CD4-positive, alpha-beta memory T cell (primary cell): ENCODE data around the gene ACOX1. TPM values are rescaled to one million over a fixed set of nuclear protein-coding genes. Genes with fewer than 3 reads are reported as not detected.

ENCODE experiments used
- CTCF ChIA-PET: fragments of 350-600 bp; sonication (Branson Sonifier 250); formaldehyde crosslinking; loops from one replicate; lab custom pipeline; 2021; ENCODE audit warnings: inconsistent platforms; ENCODE audit not compliant: partially characterized antibody; lab: Charles Lee
- POLR2A ChIA-PET: fragments of 350-600 bp; sonication (Branson Sonifier 250); formaldehyde crosslinking; loops from one replicate; lab custom pipeline; 2021; ENCODE audit not compliant: partially characterized antibody; lab: Charles Lee
- DNase-seq, 5 donors: peaks; one replicate each; pipeline versions ENCODE4 v3.0.0 to v3.0.0-alpha.2; 2020 to 2022; ENCODE audit warnings: mixed read lengths in 1 of 5
- H3K27ac ChIP-seq: one replicate; pipeline ENCODE4 v1.7.0; 2013; ENCODE audit warnings: low read depth, low read length
- H3K27me3 ChIP-seq: 2 replicates; pipeline ENCODE4 v1.7.0; 2013; ENCODE audit warnings: mild to moderate bottlenecking, low read length, moderate library complexity; ENCODE audit not compliant: insufficient read depth
- H3K36me3 ChIP-seq: 2 replicates; pipeline ENCODE4 v1.7.0; 2013; ENCODE audit warnings: mild to moderate bottlenecking, low read length, moderate library complexity; ENCODE audit not compliant: insufficient read depth
- H3K4me1 ChIP-seq: 2 replicates; pipeline ENCODE4 v1.7.0; 2013; ENCODE audit warnings: mild to moderate bottlenecking, low read length, moderate library complexity; ENCODE audit not compliant: insufficient read depth
- H3K4me3 ChIP-seq, 2 donors: one replicate each; pipeline ENCODE4 v1.7.0; 2013; ENCODE audit warnings: low read length in 2 of 2, mild to moderate bottlenecking in 1 of 2
- H3K9me3 ChIP-seq, 2 donors: one replicate each; pipeline ENCODE4 v1.7.0; 2013; ENCODE audit warnings: low read length in 2 of 2, control low read depth in 1 of 2; ENCODE audit not compliant: control insufficient read depth in 1 of 2
- H3K27ac Mint-ChIP-seq, 7 donors: one replicate each; pipeline ENCODE4 v1.8.0; 2020 to 2021; ENCODE audit warnings: mixed read lengths in 7 of 7, mild to moderate bottlenecking in 6 of 7, inconsistent platforms in 3 of 7, moderate library complexity in 3 of 7
- H3K27me3 Mint-ChIP-seq, 2 donors: one replicate each; pipeline ENCODE4 v1.8.0; 2020 to 2021; ENCODE audit warnings: mixed read lengths in 2 of 2
- H3K36me3 Mint-ChIP-seq, 2 donors: one replicate each; pipeline ENCODE4 v1.8.0; 2020 to 2021; ENCODE audit warnings: mixed read lengths in 2 of 2, inconsistent platforms in 1 of 2, mild to moderate bottlenecking in 1 of 2
- H3K4me1 Mint-ChIP-seq, 4 donors: one replicate each; pipeline ENCODE4 v1.8.0; 2020 to 2021; ENCODE audit warnings: mixed read lengths in 4 of 4, mild to moderate bottlenecking in 1 of 4
- H3K4me3 Mint-ChIP-seq, 8 donors: one replicate each; pipeline ENCODE4 v1.8.0; 2020 to 2021; ENCODE audit warnings: mixed read lengths in 8 of 8, mild to moderate bottlenecking in 7 of 8, moderate library complexity in 6 of 8, inconsistent platforms in 3 of 8
- H3K9me3 Mint-ChIP-seq, 8 donors: one replicate each; pipeline ENCODE4 v1.8.0; 2020 to 2021; ENCODE audit warnings: mixed read lengths in 8 of 8, mild to moderate bottlenecking in 5 of 8, inconsistent platforms in 3 of 8, moderate library complexity in 1 of 8
- intact Hi-C: fragments of 100-400 bp; cut with micrococcal nuclease; formaldehyde crosslinking; loops from one replicate; pipeline ENCODE4 v1.15.1; 2023
- polyA plus RNA-seq, 2 donors: library from polyadenylated mRNA; unstranded; fragments of 300-500 nt; fragmentation: Illumina TruSeq; gene quantifications; one replicate each; pipeline ENCODE4 v1.2.3, GENCODE V29; 2021
- total RNA-seq, 2 experiments: library from RNA; stranded (reverse); gene quantifications; one replicate each; pipeline ENCODE4 v1.2.3, GENCODE V29; 2021

ACOX1 gene
- total and polyA plus RNA-seq, 4 experiments from 2014 or later = 10.2 to 31.7 (median 22.4) TPM

- Histone ChIP-seq H3K36me3 (peaks cover 1% of the 10 kb centered on the region), H3K9me3 (no peaks in the 10 kb centered on the region), H3K27ac (peak within 1 kb of the TSS; percentile 86), H3K4me1 (peaks cover 10% of the 10 kb centered on the region), H3K4me3 (peak within 1 kb of the TSS; percentile 63 to 74), H3K27me3 (no peaks in the 10 kb centered on the region)
- H3K27me3 Mint-ChIP-seq = no peaks in the 10 kb centered on the region
- H3K27ac Mint-ChIP-seq = peak within 1 kb of the TSS; percentile 48 to 96 (median 92)
- H3K9me3 Mint-ChIP-seq = no peaks in the 10 kb centered on the region
- H3K4me1 Mint-ChIP-seq = peaks cover 7 to 14% (median 10%) of the 10 kb centered on the region in 4 donors
- intact Hi-C loops = loop anchor here (1.0 to 2.0 kb wide), 3 partner anchors 36 to 44 kb away; partner anchors contain the start of genes ACOX1, TEN1 and TRIM65
- ChIA-PET POLR2A (interaction anchor here (0.6 to 1.7 kb wide), 13 partner anchors 16 to 413 kb away, joined by 3 to 10 read pairs (median 3); partner anchors contain the start of genes ACOX1, EXOC7, MRPL38 and PRPSAP1), CTCF (interaction anchor here (0.6 to 1.5 kb wide), 7 partner anchors 11 to 187 kb away, joined by 3 to 6 read pairs (median 3); no protein-coding TSS in a partner anchor)
- peaks cover 0 to 4% of the 10 kb centered on the region in 2 donors for H3K36me3 Mint-ChIP-seq
- H3K4me3 Mint-ChIP-seq = peak within 1 kb of the TSS; percentile 84 to 93 (median 90)
- peak; percentile 82 to 89 (median 84) for DNase-seq
Measured at GRCh38 chr17:75940727-75941441, 38.1 kb downstream of the ACOX1 start, which contains the start of gene FBF1. Gene FBF1, minus strand, starts transcription at chr17:75941042. Its CDS starts 2,893 bp downstream, at chr17:75938149.

- intact Hi-C loops = no loop called here
- Histone ChIP-seq H3K27ac (no peak overlapping the region), H3K27me3 (no peaks in the 10 kb centered on the region), H3K4me3 (no peak overlapping the region), H3K9me3 (no peaks in the 10 kb centered on the region), H3K4me1 (peaks cover 10% of the 10 kb centered on the region), H3K36me3 (no peaks in the 10 kb centered on the region)
- peak overlapping the region in 1 of 7 donors; percentile 30 for H3K27ac Mint-ChIP-seq
- peak overlapping the region in 1 of 8 donors; percentile 20 for H3K4me3 Mint-ChIP-seq
- ChIA-PET CTCF (no interaction called here), POLR2A (no interaction called here)
- peaks cover 7 to 14% (median 10%) of the 10 kb centered on the region in 4 donors for H3K4me1 Mint-ChIP-seq
- DNase-seq = no peak
- no peaks in the 10 kb centered on the region for H3K9me3 Mint-ChIP-seq
- H3K27me3 Mint-ChIP-seq = no peaks in the 10 kb centered on the region
- H3K36me3 Mint-ChIP-seq = no peaks in the 10 kb centered on the region
Measured at GRCh38 chr17:75937652-75938051, 41.3 kb downstream of the ACOX1 start.

DNA sequence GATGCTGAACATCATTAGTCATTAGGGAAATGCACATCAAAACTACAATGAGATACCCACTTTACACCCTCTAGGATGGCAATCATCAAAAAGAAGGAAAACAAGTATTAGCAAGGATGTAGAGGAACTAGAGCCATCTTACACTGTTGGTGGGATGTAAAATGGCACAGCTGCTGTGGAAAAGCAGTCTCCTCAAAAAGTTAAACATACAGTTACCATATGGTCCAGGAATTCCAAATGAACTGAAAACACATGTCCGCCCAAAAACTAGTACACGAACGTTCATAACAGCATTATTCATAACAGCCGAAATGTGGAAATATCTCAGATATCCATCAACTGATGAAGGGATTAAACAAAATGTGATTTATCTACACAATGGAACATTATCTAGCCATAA, 45.2 kb downstream of the ACOX1 start:
- Mint-ChIP-seq H3K4me1 (no peaks in the 10 kb centered on the region), H3K9me3 (no peaks in the 10 kb centered on the region), H3K27me3 (no peaks in the 10 kb centered on the region), H3K4me3 (no peak overlapping the region), H3K36me3 (no peaks in the 10 kb centered on the region), H3K27ac (no peak overlapping the region)
- no peak for DNase-seq
- no peaks in the 10 kb centered on the region for H3K27me3 ChIP-seq
- H3K36me3 ChIP-seq = no peaks in the 10 kb centered on the region
- POLR2A ChIA-PET = no interaction called here
- no peaks in the 10 kb centered on the region for H3K4me1 ChIP-seq
- no peak overlapping the region for H3K4me3 ChIP-seq
- CTCF ChIA-PET = no interaction called here
- intact Hi-C loops = no loop called here
- H3K27ac ChIP-seq = no peak overlapping the region
- no peaks in the 10 kb centered on the region for H3K9me3 ChIP-seq

- H3K4me1 ChIP-seq = no peaks in the 10 kb centered on the region
- Mint-ChIP-seq H3K36me3 (no peaks in the 10 kb centered on the region), H3K27ac (no peak overlapping the region), H3K9me3 (no peaks in the 10 kb centered on the region), H3K4me3 (no peak overlapping the region), H3K27me3 (no peaks in the 10 kb centered on the region), H3K4me1 (peaks cover 0 to 3% (median 0%) of the 10 kb centered on the region in 4 donors)
- no peak overlapping the region for H3K27ac ChIP-seq
- DNase-seq = no peak
- CTCF ChIA-PET = interaction anchor here (1.2 kb wide), 2 partner anchors 11 to 347 kb away, joined by 3 read pairs; no protein-coding TSS in a partner anchor
- H3K27me3 ChIP-seq = no peaks in the 10 kb centered on the region
- H3K36me3 ChIP-seq = no peaks in the 10 kb centered on the region
- POLR2A ChIA-PET = interaction anchor here (0.6 kb wide), 1 partner anchor 58 kb away, joined by 3 read pairs; no protein-coding TSS in a partner anchor
- intact Hi-C loops = no loop called here
- H3K9me3 ChIP-seq = no peaks in the 10 kb centered on the region
- no peak overlapping the region for H3K4me3 ChIP-seq
Measured at GRCh38 chr17:75932852-75933251, 46.1 kb downstream of the ACOX1 start.

DNA sequence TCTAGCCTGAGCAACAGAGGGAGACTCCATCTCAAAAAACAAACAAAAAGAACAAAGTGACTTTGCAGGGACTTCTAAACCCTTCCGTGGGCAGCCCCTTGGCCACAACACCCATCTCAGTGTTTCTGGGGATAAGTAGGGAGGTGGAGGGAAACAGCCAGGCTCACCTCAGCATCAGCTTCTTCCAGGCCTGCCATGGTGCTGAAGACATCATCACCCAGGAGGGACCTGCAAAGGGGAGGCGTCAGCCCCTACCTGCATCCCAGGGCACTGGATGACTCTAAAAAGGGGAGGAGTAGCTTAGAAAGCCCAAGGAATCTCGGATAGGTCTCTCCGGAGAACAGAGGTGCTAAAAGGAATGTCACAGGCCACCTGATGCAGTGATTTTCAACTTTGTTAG, 47.9 kb downstream of the ACOX1 start:
- DNase-seq = no peak
- Mint-ChIP-seq H3K36me3 (no peaks in the 10 kb centered on the region), H3K4me1 (peaks cover 0 to 5% (median 0%) of the 10 kb centered on the region in 4 donors), H3K27me3 (no peaks in the 10 kb centered on the region), H3K4me3 (no peak overlapping the region), H3K9me3 (no peaks in the 10 kb centered on the region), H3K27ac (no peak overlapping the region)
- intact Hi-C loops = no loop called here
- CTCF ChIA-PET = no interaction called here
- POLR2A ChIA-PET = no interaction called here
- no peak overlapping the region for H3K4me3 ChIP-seq
- no peaks in the 10 kb centered on the region for H3K27me3 ChIP-seq
- no peaks in the 10 kb centered on the region for H3K9me3 ChIP-seq
- no peaks in the 10 kb centered on the region for H3K36me3 ChIP-seq
- no peak overlapping the region for H3K27ac ChIP-seq
- no peaks in the 10 kb centered on the region for H3K4me1 ChIP-seq

- H3K27ac ChIP-seq = no peak overlapping the region
- POLR2A ChIA-PET = interaction anchor here (1.0 kb wide), 1 partner anchor 22 kb away, joined by 5 read pairs; the partner anchor contains the start of gene MRPL38
Measured at GRCh38 chr17:75927286-75927922, 51.6 kb downstream of the ACOX1 start.

DNA sequence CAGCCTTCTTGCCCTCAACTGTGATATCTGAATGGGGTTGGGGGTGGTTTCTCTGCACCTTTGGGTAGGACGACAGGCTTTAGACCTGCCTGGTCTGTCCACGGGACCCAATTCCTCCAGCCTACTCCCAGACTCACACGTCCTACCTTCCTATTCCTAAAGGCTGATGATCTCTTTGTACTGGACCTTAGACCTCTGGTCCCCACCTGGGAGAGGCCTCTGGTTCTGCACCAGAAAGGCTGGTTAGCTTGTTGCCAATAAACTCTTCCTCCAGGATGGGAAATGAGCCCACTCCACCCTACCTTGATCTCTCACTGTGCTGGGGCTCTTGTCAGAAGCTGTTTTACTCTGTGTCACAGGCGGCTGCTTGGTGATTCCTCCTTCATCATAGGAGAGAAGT, 52.5 kb downstream of the ACOX1 start:
- no peak for DNase-seq
- ChIA-PET POLR2A (no interaction called here), CTCF (interaction anchor here (0.8 to 1.6 kb wide), 3 partner anchors 21 to 88 kb away, joined by 3 to 5 read pairs (median 4); no protein-coding TSS in a partner anchor)
- H3K27me3 ChIP-seq = no peaks in the 10 kb centered on the region
- intact Hi-C loops = no loop called here
- no peak overlapping the region for H3K4me3 ChIP-seq
- Mint-ChIP-seq H3K4me1 (peaks cover 0 to 5% (median 0%) of the 10 kb centered on the region in 4 donors), H3K27ac (no peak overlapping the region), H3K9me3 (no peaks in the 10 kb centered on the region), H3K4me3 (no peak overlapping the region), H3K36me3 (peaks cover 0 to 3% of the 10 kb centered on the region in 2 donors), H3K27me3 (no peaks in the 10 kb centered on the region)
- no peaks in the 10 kb centered on the region for H3K36me3 ChIP-seq
- H3K9me3 ChIP-seq = no peaks in the 10 kb centered on the region
- H3K27ac ChIP-seq = no peak overlapping the region
- H3K4me1 ChIP-seq = no peaks in the 10 kb centered on the region

More at GRCh38 chr17:75927286-75927922, 51.6 kb downstream of the ACOX1 start:
- DNase-seq = no peak
- Mint-ChIP-seq H3K27ac (no peak overlapping the region), H3K36me3 (peaks cover 0 to 2% of the 10 kb centered on the region in 2 donors), H3K27me3 (no peaks in the 10 kb centered on the region), H3K4me1 (peaks cover 0 to 5% (median 0%) of the 10 kb centered on the region in 4 donors), H3K4me3 (no peak overlapping the region), H3K9me3 (no peaks in the 10 kb centered on the region)
- CTCF ChIA-PET = interaction anchor here (0.8 to 1.2 kb wide), 4 partner anchors 22 to 87 kb away, joined by 3 to 4 read pairs (median 4); partner anchors contain the start of gene MRPL38
- intact Hi-C loops = no loop called here
- Histone ChIP-seq H3K9me3 (no peaks in the 10 kb centered on the region), H3K4me3 (no peak overlapping the region), H3K36me3 (no peaks in the 10 kb centered on the region), H3K4me1 (no peaks in the 10 kb centered on the region), H3K27me3 (no peaks in the 10 kb centered on the region)
